ENCODE results near the gene DPP6. TPM values are rescaled to one million over a fixed set of nuclear protein-coding genes. Genes with fewer than 3 reads are reported as not detected.

Gene DPP6
- total RNA-seq, 3 donors from 2014 or later (not counting 1 experiment from before 2014, with no cell fraction given): not detected

GRCh38 chr7:154568346-154568745, 516.1 kb downstream of the DPP6 start:
- Mint-ChIP-seq H3K36me3 (no peaks in the 10 kb centered on the region), H3K4me1 (no peaks in the 10 kb centered on the region), H3K27me3 (ENCODE audit: low read depth in 2 of 2) (no peaks in the 10 kb centered on the region), H3K27ac (no peak overlapping the region), H3K4me3 (no peak overlapping the region), H3K9me3 (peaks cover 7 to 12% of the 10 kb centered on the region in 2 donors)
- Histone ChIP-seq H3K9me3 (ENCODE audit: control insufficient read depth, insufficient read depth, low read length) (no peaks in the 10 kb centered on the region), H3K4me1 (ENCODE audit: control insufficient read depth, insufficient read depth, low read length) (no peaks in the 10 kb centered on the region), H3K27me3 (ENCODE audit: control insufficient read depth, insufficient read depth, low read length) (no peaks in the 10 kb centered on the region), H3K36me3 (ENCODE audit: control insufficient read depth, insufficient read depth, low read length) (no peaks in the 10 kb centered on the region), H3K4me3 (ENCODE audit: low read length) (no peak overlapping the region), H3K27ac (ENCODE audit: low read length) (no peak overlapping the region)
- WGBS (ENCODE audit: insufficient coverage): 85% methylated on average over 10 of the region's 10 CpGs
- DNase-seq (no peak), ATAC-seq (no peak)
- TF ChIP-seq, protein P1, sequence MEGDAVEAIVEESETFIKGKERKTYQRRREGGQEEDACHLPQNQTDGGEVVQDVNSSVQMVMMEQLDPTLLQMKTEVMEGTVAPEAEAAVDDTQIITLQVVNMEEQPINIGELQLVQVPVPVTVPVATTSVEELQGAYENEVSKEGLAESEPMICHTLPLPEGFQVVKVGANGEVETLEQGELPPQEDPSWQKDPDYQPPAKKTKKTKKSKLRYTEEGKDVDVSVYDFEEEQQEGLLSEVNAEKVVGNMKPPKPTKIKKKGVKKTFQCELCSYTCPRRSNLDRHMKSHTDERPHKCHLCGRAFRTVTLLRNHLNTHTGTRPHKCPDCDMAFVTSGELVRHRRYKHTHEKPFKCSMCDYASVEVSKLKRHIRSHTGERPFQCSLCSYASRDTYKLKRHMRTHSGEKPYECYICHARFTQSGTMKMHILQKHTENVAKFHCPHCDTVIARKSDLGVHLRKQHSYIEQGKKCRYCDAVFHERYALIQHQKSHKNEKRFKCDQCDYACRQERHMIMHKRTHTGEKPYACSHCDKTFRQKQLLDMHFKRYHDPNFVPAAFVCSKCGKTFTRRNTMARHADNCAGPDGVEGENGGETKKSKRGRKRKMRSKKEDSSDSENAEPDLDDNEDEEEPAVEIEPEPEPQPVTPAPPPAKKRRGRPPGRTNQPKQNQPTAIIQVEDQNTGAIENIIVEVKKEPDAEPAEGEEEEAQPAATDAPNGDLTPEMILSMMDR (IDR thresholded peaks at IDR 0.05): no peak
- intact Hi-C loops (cut with micrococcal nuclease): no loop called here

DNA sequence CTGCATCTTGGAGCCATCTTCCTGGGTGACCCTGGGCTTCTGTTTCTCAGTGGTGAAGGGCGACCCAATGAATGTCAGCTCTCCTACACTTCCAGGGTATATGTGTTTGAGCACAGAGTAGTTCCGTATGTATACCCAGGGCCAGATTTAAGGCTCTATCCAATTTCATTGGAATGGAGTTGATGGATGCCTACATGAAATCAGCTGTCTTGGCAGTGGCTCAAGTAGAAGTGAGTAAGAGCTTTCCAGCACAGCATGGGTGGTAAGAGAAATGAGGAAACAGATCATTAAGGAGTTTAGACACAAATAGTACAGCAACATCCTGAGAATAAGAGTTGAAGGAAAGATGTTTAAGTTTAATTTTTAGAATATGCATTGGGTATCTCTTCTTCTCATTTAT, 517.7 kb downstream of the DPP6 start:
- no peaks in the 10 kb centered on the region for H3K9me3 ChIP-seq (ENCODE audit: control insufficient read depth, insufficient read depth, low read length)
- H3K27me3 Mint-ChIP-seq (ENCODE audit: low read depth in 2 of 2): no peaks in the 10 kb centered on the region
- TF ChIP-seq, protein P1 (IDR thresholded peaks at IDR 0.05): no peak
- ATAC-seq (no peak), DNase-seq (no peak)
- WGBS (ENCODE audit: insufficient coverage): 85% methylated on average over 2 of the region's 2 CpGs
- no peaks in the 10 kb centered on the region for H3K27me3 ChIP-seq (ENCODE audit: control insufficient read depth, insufficient read depth, low read length)
- no peak overlapping the region for H3K4me3 Mint-ChIP-seq
- H3K27ac ChIP-seq (ENCODE audit: low read length): no peak overlapping the region
- no peak overlapping the region for H3K4me3 ChIP-seq (ENCODE audit: low read length)
- H3K9me3 Mint-ChIP-seq: peaks cover 2 to 6% of the 10 kb centered on the region in 2 donors
- intact Hi-C loops (cut with micrococcal nuclease): no loop called here
- no peaks in the 10 kb centered on the region for H3K4me1 Mint-ChIP-seq
- H3K36me3 Mint-ChIP-seq: no peaks in the 10 kb centered on the region
- H3K27ac Mint-ChIP-seq: no peak overlapping the region
- no peaks in the 10 kb centered on the region for H3K4me1 ChIP-seq (ENCODE audit: control insufficient read depth, insufficient read depth, low read length)
- no peaks in the 10 kb centered on the region for H3K36me3 ChIP-seq (ENCODE audit: control insufficient read depth, insufficient read depth, low read length)

- H3K27ac ChIP-seq (ENCODE audit: low read length): no peak overlapping the region
- TF ChIP-seq, protein P1 (IDR thresholded peaks at IDR 0.05): no peak
- intact Hi-C loops (cut with micrococcal nuclease): no loop called here
- H3K4me3 Mint-ChIP-seq: no peak overlapping the region
- ATAC-seq (no peak), DNase-seq (no peak)
- H3K4me1 Mint-ChIP-seq: no peaks in the 10 kb centered on the region
- H3K4me3 ChIP-seq (ENCODE audit: low read length): no peak overlapping the region
- H3K9me3 ChIP-seq (ENCODE audit: control insufficient read depth, insufficient read depth, low read length): no peaks in the 10 kb centered on the region
- no peaks in the 10 kb centered on the region for H3K36me3 Mint-ChIP-seq
- H3K27me3 ChIP-seq (ENCODE audit: control insufficient read depth, insufficient read depth, low read length): no peaks in the 10 kb centered on the region
- H3K27me3 Mint-ChIP-seq (ENCODE audit: low read depth in 2 of 2): no peaks in the 10 kb centered on the region
- H3K4me1 ChIP-seq (ENCODE audit: control insufficient read depth, insufficient read depth, low read length): no peaks in the 10 kb centered on the region
- no peak overlapping the region for H3K27ac Mint-ChIP-seq
- H3K36me3 ChIP-seq (ENCODE audit: control insufficient read depth, insufficient read depth, low read length): no peaks in the 10 kb centered on the region
- H3K9me3 Mint-ChIP-seq: peaks cover 8 to 9% of the 10 kb centered on the region in 2 donors
- 58% methylated on average over 3 of the region's 3 CpGs for WGBS (ENCODE audit: insufficient coverage)
These were observed 519.6 kb downstream of the DPP6 start for GRCh38 chr7:154571772-154572171.

GRCh38 chr7:154574235-154574634, 522.0 kb downstream of the DPP6 start:
- TF ChIP-seq, protein P1 (IDR thresholded peaks at IDR 0.05): no peak
- Mint-ChIP-seq H3K27me3 (ENCODE audit: low read depth in 2 of 2) (no peaks in the 10 kb centered on the region), H3K9me3 (peaks cover 7 to 12% of the 10 kb centered on the region in 2 donors), H3K4me3 (no peak overlapping the region), H3K36me3 (no peaks in the 10 kb centered on the region), H3K4me1 (no peaks in the 10 kb centered on the region), H3K27ac (no peak overlapping the region)
- Histone ChIP-seq H3K36me3 (ENCODE audit: control insufficient read depth, insufficient read depth, low read length) (no peaks in the 10 kb centered on the region), H3K27me3 (ENCODE audit: control insufficient read depth, insufficient read depth, low read length) (no peaks in the 10 kb centered on the region), H3K4me1 (ENCODE audit: control insufficient read depth, insufficient read depth, low read length) (no peaks in the 10 kb centered on the region), H3K27ac (ENCODE audit: low read length) (no peak overlapping the region), H3K9me3 (ENCODE audit: control insufficient read depth, insufficient read depth, low read length) (no peaks in the 10 kb centered on the region), H3K4me3 (ENCODE audit: low read length) (no peak overlapping the region)
- intact Hi-C loops (cut with micrococcal nuclease): no loop called here
- ATAC-seq (peak in 1 of 3 donors; percentile 25), DNase-seq (no peak)
- WGBS (ENCODE audit: insufficient coverage): 97% methylated on average over 2 of the region's 2 CpGs

Measured in natural killer cell (primary cell).